ENCODE results near the gene ERC1. TPM values are rescaled to one million over a fixed set of nuclear protein-coding genes. Genes with fewer than 3 reads are reported as not detected.

ERC1 gene
- total RNA-seq, 4 donors from 2014 or later, result 23.5 to 74.8 (median 57.0) TPM

GRCh38 chr12:981176-981828, 9.7 kb upstream of the ERC1 start:
- intact Hi-C loops (cut with DNase I; ENCODE audit: low total_unique reads) (loop anchor here (10.0 kb wide), 1 partner anchor 93 kb away; no protein-coding TSS in a partner anchor), in situ Hi-C loops (cut with MboI; ENCODE audit: low pct_ligation_motif_present in 1 of 4, low pct_unique_long_range_greater_than_20kb in 1 of 4, low sequenced_read_pairs in 3 of 4) (no loop called here)
- Histone ChIP-seq H3K4me3 (no peak overlapping the region), H3K27me3 (no peaks in the 10 kb centered on the region), H3K4me1 (no peaks in the 10 kb centered on the region), H3K27ac (no peak overlapping the region), H3K9me3 (no peaks in the 10 kb centered on the region), H3K36me3 (no peaks in the 10 kb centered on the region)
- DNase-seq, result no peak
- WGBS, 2 donors (ENCODE audit: low coverage in 1 of 2), result 92 to 93% methylated on average over 2 to 8 of the region's 8 CpGs
- TF ChIP-seq, protein P1, sequence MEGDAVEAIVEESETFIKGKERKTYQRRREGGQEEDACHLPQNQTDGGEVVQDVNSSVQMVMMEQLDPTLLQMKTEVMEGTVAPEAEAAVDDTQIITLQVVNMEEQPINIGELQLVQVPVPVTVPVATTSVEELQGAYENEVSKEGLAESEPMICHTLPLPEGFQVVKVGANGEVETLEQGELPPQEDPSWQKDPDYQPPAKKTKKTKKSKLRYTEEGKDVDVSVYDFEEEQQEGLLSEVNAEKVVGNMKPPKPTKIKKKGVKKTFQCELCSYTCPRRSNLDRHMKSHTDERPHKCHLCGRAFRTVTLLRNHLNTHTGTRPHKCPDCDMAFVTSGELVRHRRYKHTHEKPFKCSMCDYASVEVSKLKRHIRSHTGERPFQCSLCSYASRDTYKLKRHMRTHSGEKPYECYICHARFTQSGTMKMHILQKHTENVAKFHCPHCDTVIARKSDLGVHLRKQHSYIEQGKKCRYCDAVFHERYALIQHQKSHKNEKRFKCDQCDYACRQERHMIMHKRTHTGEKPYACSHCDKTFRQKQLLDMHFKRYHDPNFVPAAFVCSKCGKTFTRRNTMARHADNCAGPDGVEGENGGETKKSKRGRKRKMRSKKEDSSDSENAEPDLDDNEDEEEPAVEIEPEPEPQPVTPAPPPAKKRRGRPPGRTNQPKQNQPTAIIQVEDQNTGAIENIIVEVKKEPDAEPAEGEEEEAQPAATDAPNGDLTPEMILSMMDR (IDR thresholded peaks at IDR 0.05), result no peak
- TF ChIP-seq POLR2A (IDR thresholded peaks at IDR 0.05) (no peak), POLR2AphosphoS5 (IDR thresholded peaks at IDR 0.05) (no peak), EP300 (IDR thresholded peaks at IDR 0.05; ENCODE audit: low read depth) (no peak)

DNA sequence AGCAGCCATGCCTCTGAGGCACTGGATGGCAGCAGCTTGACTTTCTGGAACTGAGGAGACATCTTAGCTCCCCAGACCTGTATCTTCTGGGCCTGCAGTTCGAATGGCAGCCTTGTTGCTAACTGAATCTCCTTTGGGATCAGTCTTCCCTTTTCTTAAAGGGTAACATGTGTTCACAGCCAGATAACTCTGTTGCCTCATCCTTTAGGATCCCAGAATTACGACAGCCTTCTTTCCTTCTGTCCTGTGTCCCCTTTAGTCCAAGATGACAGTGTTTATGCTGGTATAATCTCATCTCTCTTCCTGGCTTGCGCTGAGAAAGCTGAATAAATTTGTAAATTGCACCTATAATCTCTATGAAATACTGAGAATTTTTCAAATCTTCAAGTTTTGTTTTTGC, 9.1 kb upstream of the ERC1 start:
- DNase-seq, result no peak
- H3K9me3 ChIP-seq, result no peaks in the 10 kb centered on the region
- no peak overlapping the region for H3K27ac ChIP-seq
- H3K27me3 ChIP-seq, result no peaks in the 10 kb centered on the region
- 80 to 100% methylated on average over 1 to 3 of the region's 3 CpGs for WGBS, 2 donors (ENCODE audit: low coverage in 1 of 2)
- TF ChIP-seq EP300 (IDR thresholded peaks at IDR 0.05; ENCODE audit: low read depth), result no peak
- TF ChIP-seq, protein P1 (IDR thresholded peaks at IDR 0.05), result no peak
- no peak for TF ChIP-seq POLR2AphosphoS5 (IDR thresholded peaks at IDR 0.05)
- no peak for TF ChIP-seq POLR2A (IDR thresholded peaks at IDR 0.05)
- no peaks in the 10 kb centered on the region for H3K36me3 ChIP-seq
- H3K4me1 ChIP-seq, result no peaks in the 10 kb centered on the region
- in situ Hi-C loops (cut with MboI; ENCODE audit: low pct_ligation_motif_present in 1 of 4, low pct_unique_long_range_greater_than_20kb in 1 of 4, low sequenced_read_pairs in 3 of 4) (no loop called here), intact Hi-C loops (cut with DNase I; ENCODE audit: low total_unique reads) (loop anchor here (10.0 kb wide), 1 partner anchor 93 kb away; no protein-coding TSS in a partner anchor)
- no peak overlapping the region for H3K4me3 ChIP-seq

DNA sequence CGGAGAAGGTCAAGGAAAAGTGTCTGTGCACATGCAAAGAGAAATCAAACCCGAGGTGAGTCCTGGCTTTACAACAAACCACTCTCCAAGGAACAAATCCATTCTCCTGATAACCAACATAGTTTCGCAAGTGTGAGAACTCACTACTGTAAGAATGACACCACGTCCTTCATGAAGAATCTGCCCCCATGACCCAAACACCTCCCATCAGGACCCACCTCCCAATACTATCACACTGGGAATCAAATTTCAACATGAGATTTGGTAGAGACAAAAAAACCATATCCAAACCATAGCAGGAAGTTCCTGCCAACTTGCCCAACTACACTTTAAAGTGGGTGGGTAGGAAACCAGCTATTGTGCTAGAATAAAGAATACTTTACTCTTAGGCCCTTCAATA, 2.4 kb upstream of the ERC1 start:
- in situ Hi-C loops (cut with MboI; ENCODE audit: low pct_ligation_motif_present in 1 of 4, low pct_unique_long_range_greater_than_20kb in 1 of 4, low sequenced_read_pairs in 3 of 4), result no loop called here
- WGBS, 2 donors (ENCODE audit: low coverage in 1 of 2), result 65% methylated on average over 4 of the region's 4 CpGs; no CpG with 5 or more reads in 1 of the 2 donors
- H3K27me3 ChIP-seq, result no peaks in the 10 kb centered on the region
- peak overlapping the region in 2 of 4 donors; percentile 95 to 98 for H3K27ac ChIP-seq
- intact Hi-C loops (cut with DNase I; ENCODE audit: low total_unique reads), result loop anchor here (10.0 kb wide), 1 partner anchor 86 kb away; no protein-coding TSS in a partner anchor
- TF ChIP-seq EP300 (IDR thresholded peaks at IDR 0.05; ENCODE audit: low read depth), result no peak
- TF ChIP-seq POLR2AphosphoS5 (IDR thresholded peaks at IDR 0.05), result no peak
- TF ChIP-seq POLR2A (IDR thresholded peaks at IDR 0.05), result no peak
- TF ChIP-seq, protein P1 (IDR thresholded peaks at IDR 0.05), result no peak
- H3K36me3 ChIP-seq, result no peaks in the 10 kb centered on the region
- H3K4me1 ChIP-seq, result peaks cover 20 to 36% (median 29%) of the 10 kb centered on the region in 4 donors
- no peak for DNase-seq
- H3K4me3 ChIP-seq, result peak overlapping the region in 1 of 4 donors; percentile 80
- H3K9me3 ChIP-seq, result no peaks in the 10 kb centered on the region

DNA sequence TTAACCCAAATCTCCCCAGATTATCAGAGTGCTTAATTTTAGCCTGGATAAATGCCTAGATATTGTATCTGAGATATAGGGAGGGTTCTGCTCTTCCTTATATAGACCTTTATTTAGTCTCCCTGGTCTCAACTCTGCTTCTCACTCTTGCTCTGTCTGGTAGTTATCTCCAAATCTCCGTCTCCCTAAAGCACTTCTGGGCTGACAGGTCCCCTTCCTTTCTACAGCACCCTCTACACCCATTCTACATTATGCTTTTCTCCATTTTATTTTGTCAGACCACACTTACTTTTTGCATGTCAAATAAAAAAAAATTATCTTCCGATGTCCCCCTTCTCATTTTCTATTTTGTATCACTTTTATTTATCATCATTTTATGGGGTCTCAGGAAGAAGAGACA, 2.0 kb upstream of the ERC1 start:
- peak overlapping the region in 2 of 4 donors; percentile 80 to 95 for H3K4me3 ChIP-seq
- TF ChIP-seq, protein P1 (IDR thresholded peaks at IDR 0.05), result no peak
- no peak for TF ChIP-seq POLR2AphosphoS5 (IDR thresholded peaks at IDR 0.05)

More for the DNA sequence above, 2.0 kb upstream of the ERC1 start:
- no peaks in the 10 kb centered on the region for H3K9me3 ChIP-seq
- intact Hi-C loops (cut with DNase I; ENCODE audit: low total_unique reads) (loop anchor here (10.0 kb wide), 1 partner anchor 86 kb away; no protein-coding TSS in a partner anchor), in situ Hi-C loops (cut with MboI; ENCODE audit: low pct_ligation_motif_present in 1 of 4, low pct_unique_long_range_greater_than_20kb in 1 of 4, low sequenced_read_pairs in 3 of 4) (no loop called here)
- no peak for DNase-seq
- H3K36me3 ChIP-seq, result no peaks in the 10 kb centered on the region
- H3K4me1 ChIP-seq, result peaks cover 21 to 40% (median 30%) of the 10 kb centered on the region in 4 donors
- no peaks in the 10 kb centered on the region for H3K27me3 ChIP-seq
- H3K27ac ChIP-seq, result peak overlapping the region in 3 of 4 donors; percentile 95 to 98 (median 95)
- 75 to 89% methylated on average over 2 of the region's 2 CpGs for WGBS, 2 donors (ENCODE audit: low coverage in 1 of 2)
